ENCODE results near the gene REG4. TPM values are rescaled to one million over a fixed set of nuclear protein-coding genes. Genes with fewer than 3 reads are reported as not detected.
"Not testable (repeated sequence)": the region's sequence is repeated elsewhere in the genome, so short reads cannot be mapped to it uniquely, and the experiment has no call there.

Gene REG4
- total RNA-seq, 4 donors from 2014 or later = not detected

DNA sequence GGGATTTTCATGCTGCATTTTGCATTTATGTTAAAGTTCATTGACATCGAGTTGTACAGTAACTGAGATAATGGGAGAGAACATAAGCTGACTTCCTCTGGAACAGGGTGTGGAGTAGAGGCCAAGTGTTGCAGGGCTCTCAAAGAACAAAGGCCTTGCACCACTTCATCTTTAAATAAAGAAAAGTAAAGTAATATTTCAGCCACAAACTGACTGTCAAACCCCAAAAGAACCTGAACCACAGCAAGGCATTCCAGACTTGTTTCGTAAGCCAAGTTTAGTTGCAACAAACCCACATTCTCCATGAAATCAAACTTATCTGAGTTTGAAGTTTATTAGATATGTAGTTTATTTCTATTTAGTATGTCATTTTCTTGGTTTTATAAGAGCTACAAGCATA is 23.5 kb downstream of the REG4 start:
- Histone ChIP-seq H3K36me3 (no peaks in the 10 kb centered on the region), H3K4me1 (peaks cover 0 to 11% (median 0%) of the 10 kb centered on the region in 3 donors), H3K27me3 (no peaks in the 10 kb centered on the region), H3K27ac (no peak overlapping the region), H3K9me3 (no peaks in the 10 kb centered on the region), H3K4me3 (no peak overlapping the region)
- TF ChIP-seq POLR2A (IDR thresholded peaks at IDR 0.05) (no peak), EP300 (IDR thresholded peaks at IDR 0.05) (no peak), POLR2AphosphoS5 (IDR thresholded peaks at IDR 0.05) (no peak)
- TF ChIP-seq, protein P1, sequence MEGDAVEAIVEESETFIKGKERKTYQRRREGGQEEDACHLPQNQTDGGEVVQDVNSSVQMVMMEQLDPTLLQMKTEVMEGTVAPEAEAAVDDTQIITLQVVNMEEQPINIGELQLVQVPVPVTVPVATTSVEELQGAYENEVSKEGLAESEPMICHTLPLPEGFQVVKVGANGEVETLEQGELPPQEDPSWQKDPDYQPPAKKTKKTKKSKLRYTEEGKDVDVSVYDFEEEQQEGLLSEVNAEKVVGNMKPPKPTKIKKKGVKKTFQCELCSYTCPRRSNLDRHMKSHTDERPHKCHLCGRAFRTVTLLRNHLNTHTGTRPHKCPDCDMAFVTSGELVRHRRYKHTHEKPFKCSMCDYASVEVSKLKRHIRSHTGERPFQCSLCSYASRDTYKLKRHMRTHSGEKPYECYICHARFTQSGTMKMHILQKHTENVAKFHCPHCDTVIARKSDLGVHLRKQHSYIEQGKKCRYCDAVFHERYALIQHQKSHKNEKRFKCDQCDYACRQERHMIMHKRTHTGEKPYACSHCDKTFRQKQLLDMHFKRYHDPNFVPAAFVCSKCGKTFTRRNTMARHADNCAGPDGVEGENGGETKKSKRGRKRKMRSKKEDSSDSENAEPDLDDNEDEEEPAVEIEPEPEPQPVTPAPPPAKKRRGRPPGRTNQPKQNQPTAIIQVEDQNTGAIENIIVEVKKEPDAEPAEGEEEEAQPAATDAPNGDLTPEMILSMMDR (IDR thresholded peaks at IDR 0.05) = no peak
- WGBS, 2 donors (ENCODE audit: low coverage in 1 of 2) = 45 to 55% methylated on average over 2 of the region's 2 CpGs
- ATAC-seq = no peak

DNA sequence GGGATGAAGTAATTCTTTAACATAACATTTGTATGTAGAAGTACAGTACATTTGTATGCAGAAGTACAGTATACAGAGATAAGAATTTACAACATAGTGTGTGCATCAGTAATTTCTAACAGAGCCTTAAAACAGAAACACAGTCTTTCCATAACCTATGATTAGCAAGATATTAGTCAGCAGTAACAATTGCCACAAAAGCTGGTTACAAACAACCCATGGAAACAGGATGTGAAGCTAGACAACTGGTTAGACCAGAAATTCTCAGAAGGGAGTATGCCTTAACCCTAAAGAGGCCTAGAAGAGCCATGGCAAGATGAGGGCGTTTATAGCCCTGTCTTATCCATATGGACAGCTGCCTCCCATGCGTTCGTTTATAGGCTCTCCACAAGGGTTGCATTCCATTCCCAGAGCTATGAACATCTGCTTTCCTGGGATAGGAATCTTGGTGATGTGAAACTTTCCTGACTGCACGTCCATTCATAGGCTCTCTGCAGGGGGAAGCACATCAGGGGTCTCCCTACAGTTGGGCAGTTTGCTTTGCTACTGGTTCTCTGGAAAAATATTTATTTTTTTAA is 24.7 kb downstream of the REG4 start:
- H3K4me3 ChIP-seq, H3K36me3 ChIP-seq, ATAC-seq, H3K27ac ChIP-seq, H3K27me3 ChIP-seq, H3K9me3 ChIP-seq: not testable (repeated sequence)
- 60 to 75% methylated on average over 1 to 4 of the region's 4 CpGs for WGBS, 2 donors (ENCODE audit: low coverage in 1 of 2)
- H3K4me1 ChIP-seq = peaks cover 0 to 11% (median 0%) of the 10 kb centered on the region in 3 donors

- not testable (repeated sequence) for H3K36me3 ChIP-seq, ATAC-seq, H3K27me3 ChIP-seq, H3K9me3 ChIP-seq, H3K4me3 ChIP-seq, H3K27ac ChIP-seq
- WGBS, 2 donors (ENCODE audit: low coverage in 1 of 2) = 61 to 81% methylated on average over 5 to 7 of the region's 7 CpGs
- peaks cover 0 to 11% (median 0%) of the 10 kb centered on the region in 3 donors for H3K4me1 ChIP-seq
These were observed 25.2 kb downstream of the REG4 start for GRCh38 chr1:119786046-119786445.

DNA sequence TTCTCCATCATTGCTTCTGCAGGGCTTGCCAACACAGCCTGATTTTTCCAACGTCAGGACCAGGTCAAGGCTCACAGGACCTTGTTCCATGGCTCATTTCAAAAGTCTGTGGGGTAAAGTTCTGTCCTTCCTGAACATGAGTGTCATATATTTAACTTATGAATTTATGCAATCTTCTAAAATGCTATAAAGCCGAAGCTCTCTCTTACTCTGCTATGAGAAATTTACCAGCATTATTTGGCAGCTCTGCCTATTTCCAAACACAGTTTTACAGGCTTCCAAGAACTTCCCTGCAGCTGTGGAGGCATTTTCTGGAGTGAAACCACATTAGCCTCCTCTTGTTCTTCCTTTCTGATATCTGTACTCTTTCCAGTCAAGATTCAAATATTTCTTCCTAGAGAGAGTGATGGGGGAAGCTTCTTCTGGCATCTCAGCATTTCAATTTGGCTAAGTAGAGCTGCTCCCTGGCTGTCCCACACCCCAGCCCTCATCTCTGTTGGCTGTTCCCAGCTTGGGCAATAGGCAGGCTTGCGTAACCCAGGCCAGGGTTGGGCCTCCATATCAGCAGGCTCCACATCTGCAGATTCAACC is 27.0 kb downstream of the REG4 start:
- Histone ChIP-seq H3K4me1 (peaks cover 0 to 11% (median 3%) of the 10 kb centered on the region in 3 donors), H3K9me3 (no peaks in the 10 kb centered on the region), H3K27me3 (no peaks in the 10 kb centered on the region), H3K36me3 (no peaks in the 10 kb centered on the region), H3K4me3 (no peak overlapping the region), H3K27ac (no peak overlapping the region)
- ATAC-seq = peak; percentile 89
- TF ChIP-seq, protein P1 (IDR thresholded peaks at IDR 0.05) = no peak
- no peak for TF ChIP-seq POLR2A (IDR thresholded peaks at IDR 0.05)
- no peak for TF ChIP-seq EP300 (IDR thresholded peaks at IDR 0.05)
- TF ChIP-seq POLR2AphosphoS5 (IDR thresholded peaks at IDR 0.05) = no peak
- 24 to 56% methylated on average over 2 to 3 of the region's 3 CpGs for WGBS, 2 donors (ENCODE audit: low coverage in 1 of 2)

DNA sequence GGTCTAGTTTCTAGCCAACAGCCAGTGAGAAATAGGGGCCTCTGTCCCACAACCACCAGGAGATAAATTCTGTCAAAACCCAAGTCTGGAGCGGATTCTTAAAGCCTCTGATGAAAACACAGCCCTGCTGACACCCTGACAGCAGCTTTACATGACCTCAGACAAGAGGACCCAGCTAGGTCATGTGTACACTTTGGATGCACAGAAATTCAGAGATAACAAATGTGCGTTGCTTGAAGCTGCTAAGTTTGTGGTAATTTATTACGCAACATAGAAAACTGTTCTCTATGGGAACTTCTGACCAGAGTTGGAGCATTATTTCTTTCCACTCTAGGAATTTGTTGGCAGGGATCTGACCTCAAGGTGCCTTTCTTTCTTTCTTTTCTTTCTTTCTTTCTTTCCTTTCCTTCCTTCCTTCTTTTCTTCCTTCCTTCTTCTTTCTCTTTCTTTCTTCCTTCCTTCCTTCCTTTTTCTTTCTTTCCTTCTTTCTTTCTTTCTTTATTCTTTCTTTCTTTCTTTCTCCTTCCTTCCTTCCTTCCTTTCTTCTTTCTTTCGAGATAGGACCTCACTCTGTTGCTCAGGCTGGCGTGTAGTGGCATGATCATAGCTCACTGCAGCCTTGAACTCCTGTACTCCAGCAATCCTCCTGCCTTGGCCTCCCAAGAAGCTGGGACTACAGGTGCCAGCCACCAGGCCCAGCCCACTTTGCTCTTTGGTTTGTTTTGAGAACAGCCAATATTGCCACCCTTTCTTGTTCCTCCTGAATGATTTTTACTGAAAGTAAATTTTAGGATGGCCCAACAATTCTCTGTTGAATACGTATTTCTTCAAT is 27.7 kb downstream of the REG4 start:
- ATAC-seq = no peak
- TF ChIP-seq POLR2A (IDR thresholded peaks at IDR 0.05) (no peak), POLR2AphosphoS5 (IDR thresholded peaks at IDR 0.05) (no peak)
- H3K27ac ChIP-seq = no peak overlapping the region
- H3K9me3 ChIP-seq = no peaks in the 10 kb centered on the region
- H3K4me3 ChIP-seq = no peak overlapping the region
- peaks cover 0 to 11% (median 3%) of the 10 kb centered on the region in 3 donors for H3K4me1 ChIP-seq
- no peaks in the 10 kb centered on the region for H3K27me3 ChIP-seq
- H3K36me3 ChIP-seq = no peaks in the 10 kb centered on the region
- 76 to 89% methylated on average over 3 to 6 of the region's 6 CpGs for WGBS, 2 donors (ENCODE audit: low coverage in 1 of 2)

- WGBS, 2 donors (ENCODE audit: low coverage in 1 of 2) = 73 to 79% methylated on average over 7 of the region's 7 CpGs
- Histone ChIP-seq H3K27me3 (no peaks in the 10 kb centered on the region), H3K9me3 (no peaks in the 10 kb centered on the region), H3K4me1 (peaks cover 0 to 11% (median 3%) of the 10 kb centered on the region in 3 donors), H3K4me3 (no peak overlapping the region), H3K36me3 (no peaks in the 10 kb centered on the region), H3K27ac (no peak overlapping the region)
- no peak for TF ChIP-seq POLR2AphosphoS5 (IDR thresholded peaks at IDR 0.05)
- no peak for TF ChIP-seq POLR2A (IDR thresholded peaks at IDR 0.05)
- TF ChIP-seq EP300 (IDR thresholded peaks at IDR 0.05) = no peak
- TF ChIP-seq, protein P1 (IDR thresholded peaks at IDR 0.05) = no peak
- ATAC-seq = no peak
These were observed 28.5 kb downstream of the REG4 start for GRCh38 chr1:119782631-119783325.
